DOHH2 (cell line): Measurements from ENCODE around the gene RNU6-1.

Experiments
- CTCF ChIP-seq: fragments of 200-600 bp; sonication (generic); IDR thresholded peaks from one replicate; pipeline ENCODE4 v1.5.1; 2014; ENCODE audit warnings: antibody characterized with exemption, mild to moderate bottlenecking, low read depth, low read length; ENCODE audit not compliant: poor library complexity, severe bottlenecking
- EZH2phosphoT487 ChIP-seq: fragments of 200-600 bp; sonication (generic); IDR thresholded peaks from 2 replicates; pipeline ENCODE4 v1.6.1; 2017; ENCODE audit warnings: borderline replicate concordance, mild to moderate bottlenecking, antibody characterized with exemption, low read length, moderate library complexity, mixed read lengths

- TF ChIP-seq CTCF (no peak), EZH2phosphoT487 (no peak)
Observed at GRCh38 chr15:67859331-67859946, 19.6 kb upstream of the RNU6-1 start.
